Retina (tissue), 1 donor: ENCODE results near the gene CPOX.
"Not testable (repeated sequence)": the region's sequence is repeated elsewhere in the genome, so short reads cannot be mapped to it uniquely, and the experiment has no call there.

ENCODE experiments used
- DNase-seq: peaks from one replicate; pipeline ENCODE4 v3.0.0-alpha.2; 2016

Gene CPOX

GRCh38 chr3:98593046-98593936, at the start of gene CPOX:
TSS of gene CPOX (minus strand) at chr3:98593611. CDS start at chr3:98593504, 107 bp downstream.
- DNase-seq = peak; percentile 94

GRCh38 chr3:98642769-98643168, 49.4 kb upstream of the CPOX start:
- not testable (repeated sequence) for DNase-seq

- not testable (repeated sequence) for DNase-seq
Measured at GRCh38 chr3:98641756-98642155, 48.3 kb upstream of the CPOX start.

- DNase-seq = not testable (repeated sequence)
Measured at GRCh38 chr3:98638515-98638914, 45.1 kb upstream of the CPOX start.

- no peak for DNase-seq
Measured at GRCh38 chr3:98630416-98630815, 37.0 kb upstream of the CPOX start.

GRCh38 chr3:98628317-98628716, 34.9 kb upstream of the CPOX start:
- DNase-seq = no peak

- DNase-seq = no peak
Measured at GRCh38 chr3:98626151-98626550, 32.7 kb upstream of the CPOX start.

- DNase-seq = no peak
Measured at GRCh38 chr3:98623572-98624280, 30.3 kb upstream of the CPOX start.

GRCh38 chr3:98617841-98618240, 24.4 kb upstream of the CPOX start:
- DNase-seq = no peak

- DNase-seq = no peak
Measured at GRCh38 chr3:98613616-98614015, 20.2 kb upstream of the CPOX start.

GRCh38 chr3:98612996-98613517, 19.6 kb upstream of the CPOX start:
- no peak for DNase-seq

- no peak for DNase-seq
Measured at GRCh38 chr3:98612587-98612986, 19.2 kb upstream of the CPOX start.

- DNase-seq = no peak
Measured at GRCh38 chr3:98608029-98608428, 14.6 kb upstream of the CPOX start.

GRCh38 chr3:98603580-98603979, 10.2 kb upstream of the CPOX start:
- DNase-seq = no peak

- peak; percentile 44 for DNase-seq
Measured at GRCh38 chr3:98602078-98602678, 8.8 kb upstream of the CPOX start.

GRCh38 chr3:98601180-98601579, 7.8 kb upstream of the CPOX start:
- no peak for DNase-seq

- no peak for DNase-seq
Measured at GRCh38 chr3:98600412-98601095, 7.1 kb upstream of the CPOX start.

GRCh38 chr3:98599647-98600411, 6.4 kb upstream of the CPOX start:
- DNase-seq = no peak

- DNase-seq = no peak
Measured at GRCh38 chr3:98598492-98598891, 5.1 kb upstream of the CPOX start.

GRCh38 chr3:98596541-98597500, 3.4 kb upstream of the CPOX start:
- DNase-seq = no peak

- DNase-seq = no peak
Measured at GRCh38 chr3:98596087-98596486, 2.7 kb upstream of the CPOX start.
